ENCODE data around the gene WWOX. TPM values are rescaled to one million over a fixed set of nuclear protein-coding genes. Genes with fewer than 3 reads are reported as not detected.

WWOX gene
- total RNA-seq, 2 experiments from 2014 or later: 19.1 to 23.7 TPM

DNA sequence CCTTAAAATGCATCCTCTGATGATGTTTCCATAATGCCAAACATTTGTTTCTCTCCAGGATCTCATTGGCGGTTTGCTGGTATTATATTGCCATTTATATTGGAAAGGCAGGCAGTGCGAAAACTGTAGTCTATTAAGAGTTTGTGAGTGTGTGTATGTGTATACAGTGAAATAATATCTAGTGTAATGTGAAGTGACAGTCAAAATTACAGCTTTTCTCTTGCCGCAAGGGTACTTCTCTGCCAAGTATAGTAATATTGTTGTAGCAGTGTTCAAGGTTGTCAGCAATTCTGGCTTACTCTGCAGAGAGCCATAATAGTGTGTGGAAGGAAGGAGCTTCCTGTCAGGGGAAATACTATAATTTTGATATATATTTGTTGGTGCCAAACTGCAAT lies 178.6 kb downstream of the WWOX start:
- ChIA-PET POLR2A (no interaction called here), CTCF (no interaction called here)
- no peaks in the 10 kb centered on the region for H3K4me1 Mint-ChIP-seq (ENCODE audit: low read depth)
- no peak overlapping the region for H3K27ac Mint-ChIP-seq
- H3K4me3 Mint-ChIP-seq: no peak overlapping the region
- DNase-seq (no peak), ATAC-seq (no peak)
- TF ChIP-seq, protein P1, sequence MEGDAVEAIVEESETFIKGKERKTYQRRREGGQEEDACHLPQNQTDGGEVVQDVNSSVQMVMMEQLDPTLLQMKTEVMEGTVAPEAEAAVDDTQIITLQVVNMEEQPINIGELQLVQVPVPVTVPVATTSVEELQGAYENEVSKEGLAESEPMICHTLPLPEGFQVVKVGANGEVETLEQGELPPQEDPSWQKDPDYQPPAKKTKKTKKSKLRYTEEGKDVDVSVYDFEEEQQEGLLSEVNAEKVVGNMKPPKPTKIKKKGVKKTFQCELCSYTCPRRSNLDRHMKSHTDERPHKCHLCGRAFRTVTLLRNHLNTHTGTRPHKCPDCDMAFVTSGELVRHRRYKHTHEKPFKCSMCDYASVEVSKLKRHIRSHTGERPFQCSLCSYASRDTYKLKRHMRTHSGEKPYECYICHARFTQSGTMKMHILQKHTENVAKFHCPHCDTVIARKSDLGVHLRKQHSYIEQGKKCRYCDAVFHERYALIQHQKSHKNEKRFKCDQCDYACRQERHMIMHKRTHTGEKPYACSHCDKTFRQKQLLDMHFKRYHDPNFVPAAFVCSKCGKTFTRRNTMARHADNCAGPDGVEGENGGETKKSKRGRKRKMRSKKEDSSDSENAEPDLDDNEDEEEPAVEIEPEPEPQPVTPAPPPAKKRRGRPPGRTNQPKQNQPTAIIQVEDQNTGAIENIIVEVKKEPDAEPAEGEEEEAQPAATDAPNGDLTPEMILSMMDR (IDR thresholded peaks at IDR 0.05): no peak
- intact Hi-C loops (cut with micrococcal nuclease): no loop called here
- H3K9me3 Mint-ChIP-seq: no peaks in the 10 kb centered on the region
- peaks cover 5% of the 10 kb centered on the region for H3K36me3 Mint-ChIP-seq (ENCODE audit: low read depth)
- H3K27me3 Mint-ChIP-seq: no peaks in the 10 kb centered on the region

DNA sequence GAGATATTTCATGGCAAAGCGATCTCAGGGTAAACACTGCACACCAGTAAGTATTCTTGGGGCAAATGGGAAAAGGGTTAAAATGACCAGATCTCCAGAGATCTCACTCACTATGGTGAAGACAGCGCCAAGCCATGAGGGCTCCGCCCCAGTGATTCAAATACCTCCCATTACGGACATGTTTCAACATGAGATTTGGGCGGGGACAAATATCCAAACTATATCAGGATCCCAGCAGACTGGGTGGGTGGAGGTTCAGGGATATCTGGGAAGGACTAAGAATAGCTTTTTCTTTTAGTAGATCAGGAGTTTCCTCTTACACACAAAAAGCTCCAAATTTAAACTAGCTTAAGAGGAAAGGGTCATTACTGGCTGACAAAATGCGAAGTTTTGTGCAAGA lies 181.7 kb downstream of the WWOX start:
- Mint-ChIP-seq H3K9me3 (no peaks in the 10 kb centered on the region), H3K27ac (no peak overlapping the region), H3K27me3 (no peaks in the 10 kb centered on the region), H3K4me3 (no peak overlapping the region), H3K36me3 (ENCODE audit: low read depth) (peaks cover 5% of the 10 kb centered on the region), H3K4me1 (ENCODE audit: low read depth) (no peaks in the 10 kb centered on the region)
- ChIA-PET POLR2A (no interaction called here), CTCF (no interaction called here)
- no peak for DNase-seq
- ATAC-seq: no peak
- intact Hi-C loops (cut with micrococcal nuclease): no loop called here
- TF ChIP-seq, protein P1 (IDR thresholded peaks at IDR 0.05): no peak

DNA sequence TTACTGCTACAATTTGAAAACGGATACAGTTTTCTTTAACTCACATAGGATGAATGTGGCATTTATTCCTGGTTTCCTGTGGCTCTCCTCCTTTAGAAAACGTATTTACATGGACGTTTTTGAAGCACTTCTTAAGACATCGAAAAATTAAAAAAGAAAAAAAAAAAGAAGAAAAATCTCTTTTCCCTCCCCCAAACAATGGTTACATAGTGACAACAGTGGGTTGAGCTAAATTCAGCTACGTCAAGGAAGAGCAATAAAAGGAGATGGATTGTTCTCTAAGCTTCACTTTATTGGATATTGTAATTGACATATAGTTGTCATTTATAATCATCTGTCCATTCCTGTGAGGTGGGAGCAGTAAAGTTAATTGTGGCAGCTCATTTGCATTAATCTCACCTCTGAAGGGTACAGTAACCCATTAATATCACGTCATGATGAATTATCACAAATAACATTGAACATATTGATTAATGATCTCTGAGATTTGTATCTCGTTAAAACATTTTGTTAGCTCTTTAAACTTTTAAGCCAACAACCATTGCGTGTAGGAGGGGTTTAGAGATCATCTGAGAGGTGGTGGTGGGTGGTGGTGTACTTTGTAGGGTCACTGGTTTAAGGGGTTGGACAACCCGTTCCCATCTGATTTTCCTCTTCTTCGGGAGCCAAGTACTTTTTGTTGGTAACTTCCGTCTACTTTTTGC lies 184.2 kb downstream of the WWOX start:
- Mint-ChIP-seq H3K27me3 (no peaks in the 10 kb centered on the region), H3K27ac (no peak overlapping the region), H3K4me1 (ENCODE audit: low read depth) (no peaks in the 10 kb centered on the region), H3K9me3 (no peaks in the 10 kb centered on the region), H3K4me3 (no peak overlapping the region), H3K36me3 (ENCODE audit: low read depth) (peaks cover 5% of the 10 kb centered on the region)
- TF ChIP-seq, protein P1 (IDR thresholded peaks at IDR 0.05): no peak
- CTCF ChIA-PET: interaction anchor here (1.0 kb wide), 1 partner anchor 1249 kb away, joined by 3 read pairs; no protein-coding TSS in a partner anchor
- intact Hi-C loops (cut with micrococcal nuclease): no loop called here
- no peak for ATAC-seq
- DNase-seq: no peak
- POLR2A ChIA-PET: no interaction called here

DNA sequence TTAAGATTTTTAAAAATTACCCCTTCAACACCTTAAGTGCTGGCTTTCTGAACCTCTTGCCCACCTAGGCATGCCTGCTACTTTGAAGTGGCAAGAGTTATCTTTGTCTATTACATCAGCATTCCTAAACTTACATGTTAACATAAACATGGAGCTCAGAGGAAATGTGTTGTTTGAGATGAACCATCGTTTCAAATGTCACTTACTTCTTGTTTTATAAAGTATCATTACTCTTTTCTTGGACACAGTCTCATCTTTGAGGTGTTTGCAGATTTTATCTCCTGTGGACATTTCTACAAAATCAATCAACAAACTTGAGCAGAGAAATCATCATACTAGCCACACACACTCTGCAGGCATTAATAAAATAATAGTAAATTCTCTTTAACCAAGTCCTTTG lies 184.9 kb downstream of the WWOX start:
- Mint-ChIP-seq H3K36me3 (ENCODE audit: low read depth) (peaks cover 5% of the 10 kb centered on the region), H3K27ac (no peak overlapping the region), H3K4me3 (no peak overlapping the region), H3K9me3 (no peaks in the 10 kb centered on the region), H3K27me3 (no peaks in the 10 kb centered on the region), H3K4me1 (ENCODE audit: low read depth) (no peaks in the 10 kb centered on the region)
- intact Hi-C loops (cut with micrococcal nuclease): no loop called here
- CTCF ChIA-PET: no interaction called here
- POLR2A ChIA-PET: no interaction called here
- TF ChIP-seq, protein P1 (IDR thresholded peaks at IDR 0.05): no peak
- ATAC-seq (no peak), DNase-seq (no peak)

DNA sequence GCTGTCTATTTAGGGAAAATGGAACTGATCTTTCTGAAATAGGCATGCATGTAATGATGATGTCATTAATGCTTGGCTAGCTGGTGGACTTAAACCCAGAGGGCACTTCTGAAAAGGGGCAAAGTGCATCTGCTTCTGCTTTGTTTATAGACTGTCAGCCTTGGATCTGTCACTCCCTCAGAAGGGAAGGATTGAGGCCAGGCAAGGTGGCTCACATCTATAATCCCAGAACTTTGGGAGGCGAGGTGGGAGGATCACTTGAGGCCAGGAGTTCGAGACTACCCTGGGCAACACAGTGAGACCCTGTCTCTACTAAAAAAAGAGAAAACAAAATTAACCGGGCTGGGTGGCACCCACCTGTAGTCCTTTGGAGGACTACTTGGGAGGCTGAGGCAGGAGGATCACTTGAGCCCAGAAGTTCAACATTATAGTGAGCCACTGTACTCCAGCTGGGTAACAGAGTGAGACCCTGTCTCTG lies 185.5 kb downstream of the WWOX start:
- no peak overlapping the region for H3K4me3 Mint-ChIP-seq
- H3K4me1 Mint-ChIP-seq (ENCODE audit: low read depth): no peaks in the 10 kb centered on the region
- H3K27ac Mint-ChIP-seq: no peak overlapping the region
- ChIA-PET CTCF (no interaction called here), POLR2A (no interaction called here)
- peaks cover 5% of the 10 kb centered on the region for H3K36me3 Mint-ChIP-seq (ENCODE audit: low read depth)
- ATAC-seq (no peak), DNase-seq (no peak)
- H3K27me3 Mint-ChIP-seq: no peaks in the 10 kb centered on the region
- TF ChIP-seq, protein P1 (IDR thresholded peaks at IDR 0.05): no peak
- intact Hi-C loops (cut with micrococcal nuclease): no loop called here
- no peaks in the 10 kb centered on the region for H3K9me3 Mint-ChIP-seq

Measured in activated CD8-positive, alpha-beta T cell treated with anti-CD3 and anti-CD28 coated beads for 36 hours (primary cell).